C4-2B (cell line): ENCODE measurements around the gene NELL1.

Experiments used
- CTCF ChIP-seq: fragments of 450-650 bp; conservative IDR thresholded peaks from 2 replicates; pipeline ENCODE4 v1.5.1; 2017; ENCODE audit warnings: mild to moderate bottlenecking
- ZFX ChIP-seq: fragments of 450-650 bp; IDR thresholded peaks from 2 replicates; pipeline ENCODE4 v1.6.1; 2017

GRCh38 chr11:21494946-21495345, 825.6 kb downstream of the NELL1 start:
- TF ChIP-seq CTCF: no peak
- no peak for TF ChIP-seq ZFX
